Fibroblast of lung (primary cell): ENCODE results near the gene KIAA1217. TPM values are rescaled to one million over a fixed set of nuclear protein-coding genes. Genes with fewer than 3 reads are reported as not detected.

Source experiments
- DNase-seq, 2 donors: peaks; one replicate each; pipeline versions ENCODE4 v3.0.0 to v3.0.0-alpha.2; 2010; ENCODE audit warnings: low read depth in 2 of 2
- H2AFZ ChIP-seq: 2 replicates; pipeline ENCODE4 v1.5.1; 2012; ENCODE audit warnings: low read length, control low read depth, inconsistent platforms
- H3K27ac ChIP-seq: 2 replicates; pipeline ENCODE4 v1.5.1; 2011; ENCODE audit warnings: low read length, control low read depth; ENCODE audit not compliant: insufficient read depth
- H3K27me3 ChIP-seq: 2 replicates; pipeline ENCODE4 v1.5.1; 2011; ENCODE audit warnings: mild to moderate bottlenecking, low read length; ENCODE audit not compliant: control insufficient read depth, insufficient read depth
- H3K36me3 ChIP-seq: 2 replicates; pipeline ENCODE4 v1.5.1; 2011; ENCODE audit warnings: low read length; ENCODE audit not compliant: control insufficient read depth, insufficient read depth
- H3K4me1 ChIP-seq: 2 replicates; pipeline ENCODE4 v1.5.1; 2011; ENCODE audit warnings: low read length; ENCODE audit not compliant: control insufficient read depth, insufficient read depth; ENCODE audit errors: extremely low read depth
- H3K4me2 ChIP-seq: 2 replicates; pipeline ENCODE4 v1.5.1; 2011; ENCODE audit warnings: low read length, control low read depth; ENCODE audit not compliant: insufficient read depth; ENCODE audit errors: extremely low read depth
- H3K4me3 ChIP-seq, 4 experiments: fragments of 200-600 bp in 1 of 4; sonication (generic) in 1 of 4; replicated peaks in 1 of 4; 2 replicates each; pipeline ENCODE4 v1.5.1; 2011 to 2016; ENCODE audit warnings: low read length in 4 of 4, low read depth in 3 of 4, mild to moderate bottlenecking in 3 of 4, control low read depth in 2 of 4, inconsistent platforms in 1 of 4, mixed read lengths in 1 of 4; ENCODE audit not compliant: insufficient read depth in 1 of 4; ENCODE audit errors: control extremely low read depth in 1 of 4
- H3K79me2 ChIP-seq: 2 replicates; pipeline ENCODE4 v1.5.1; 2012; ENCODE audit warnings: mild to moderate bottlenecking, low read length, inconsistent platforms; ENCODE audit not compliant: control insufficient read depth, insufficient read depth
- H3K9ac ChIP-seq: 2 replicates; pipeline ENCODE4 v1.5.1; 2011; ENCODE audit warnings: mild to moderate bottlenecking, low read length, control low read depth; ENCODE audit not compliant: insufficient read depth
- H3K9me3 ChIP-seq: 2 replicates; pipeline ENCODE4 v1.5.1; 2012; ENCODE audit warnings: low read depth, low read length; ENCODE audit not compliant: control insufficient read depth, insufficient read depth
- H4K20me1 ChIP-seq: 2 replicates; pipeline ENCODE4 v1.5.1; 2011; ENCODE audit warnings: low read length; ENCODE audit not compliant: control insufficient read depth, insufficient read depth; ENCODE audit errors: extremely low read depth
- EZH2 ChIP-seq: IDR thresholded peaks from 2 replicates; pipeline ENCODE4 v1.5.1; 2012; ENCODE audit warnings: low read length, control low read depth, mild to moderate bottlenecking; ENCODE audit errors: missing control alignments
- polyA plus RNA-seq, 2 donors: library from polyadenylated mRNA; depleted of rRNA in 1 of 2; stranded (reverse) in 1 of 2; unstranded in 1 of 2; fragments of >200 nt; gene quantifications; 2 replicates each; pipeline ENCODE4 v1.2.1, GENCODE V29; 2011 to 2012; ENCODE audit warnings: missing spikeins in 1 of 2
- total RNA-seq: library from RNA; depleted of rRNA; stranded (reverse); fragments of >200 nt; gene quantifications from 2 replicates; pipeline ENCODE4 v1.2.1, GENCODE V29; 2014
- TF ChIP-seq, protein P1 (sequence below), 2 donors: IDR thresholded peaks in 1 of 2; conservative IDR thresholded peaks in 1 of 2; 1 replicate in 1 of 2; 2 replicates in 1 of 2; pipeline ENCODE4 v1.5.1; 2011 to 2012; ENCODE audit warnings: low read length in 2 of 2, control low read depth in 1 of 2, inconsistent platforms in 1 of 2, low read depth in 1 of 2, mild to moderate bottlenecking in 1 of 2

The KIAA1217 gene
- total and polyA plus RNA-seq, 2 donors (not counting 1 experiment from before 2014, with no cell fraction given) = 0.92 to 1.5 TPM

DNA sequence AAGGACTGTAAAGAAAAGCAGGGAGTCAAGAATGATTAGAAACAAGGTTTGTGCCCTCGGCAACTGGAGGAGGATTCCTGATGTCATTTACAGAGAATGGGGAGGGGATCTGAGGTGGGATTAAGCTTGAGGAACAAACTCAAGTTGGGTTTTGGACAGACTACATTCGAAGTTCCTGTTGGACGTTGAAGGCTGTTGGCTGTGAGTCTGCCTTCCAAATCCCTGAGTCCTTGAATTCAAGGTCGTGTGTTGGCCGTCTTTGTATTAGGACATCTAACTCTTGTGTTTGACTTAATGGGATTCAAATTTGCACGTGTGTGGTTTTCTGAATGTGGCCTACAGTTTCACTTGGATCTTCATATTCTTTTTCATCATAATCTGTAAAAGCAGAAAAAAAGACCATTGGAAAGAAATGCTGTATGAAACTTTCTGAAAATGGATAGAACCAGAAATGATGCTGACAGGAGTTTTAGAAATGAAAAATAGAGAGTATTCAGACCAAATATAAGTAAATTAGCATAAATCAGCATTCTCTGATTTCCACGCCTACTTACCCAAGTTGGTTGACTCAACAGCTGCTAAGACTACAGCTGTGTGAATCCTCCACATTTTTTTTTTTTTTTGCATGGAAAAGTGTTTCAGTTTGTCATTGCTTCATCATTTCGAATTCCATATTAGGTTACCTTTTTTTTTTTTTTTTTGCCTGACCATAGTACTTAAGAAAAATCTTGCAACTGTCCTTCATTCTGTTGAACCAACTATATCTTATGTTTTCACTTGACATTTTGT, 94.8 kb downstream of the KIAA1217 start:
- Histone ChIP-seq H3K4me3 (no peak overlapping the region), H3K27me3 (no peaks in the 10 kb centered on the region), H3K4me2 (no peak overlapping the region), H3K4me1 (no peaks in the 10 kb centered on the region), H3K9ac (no peak overlapping the region), H3K9me3 (no peaks in the 10 kb centered on the region), H2AFZ (no peak overlapping the region), H4K20me1 (no peaks in the 10 kb centered on the region), H3K79me2 (no peaks in the 10 kb centered on the region), H3K27ac (no peak overlapping the region), H3K36me3 (no peaks in the 10 kb centered on the region)
- no peak for TF ChIP-seq EZH2
- TF ChIP-seq, protein P1, sequence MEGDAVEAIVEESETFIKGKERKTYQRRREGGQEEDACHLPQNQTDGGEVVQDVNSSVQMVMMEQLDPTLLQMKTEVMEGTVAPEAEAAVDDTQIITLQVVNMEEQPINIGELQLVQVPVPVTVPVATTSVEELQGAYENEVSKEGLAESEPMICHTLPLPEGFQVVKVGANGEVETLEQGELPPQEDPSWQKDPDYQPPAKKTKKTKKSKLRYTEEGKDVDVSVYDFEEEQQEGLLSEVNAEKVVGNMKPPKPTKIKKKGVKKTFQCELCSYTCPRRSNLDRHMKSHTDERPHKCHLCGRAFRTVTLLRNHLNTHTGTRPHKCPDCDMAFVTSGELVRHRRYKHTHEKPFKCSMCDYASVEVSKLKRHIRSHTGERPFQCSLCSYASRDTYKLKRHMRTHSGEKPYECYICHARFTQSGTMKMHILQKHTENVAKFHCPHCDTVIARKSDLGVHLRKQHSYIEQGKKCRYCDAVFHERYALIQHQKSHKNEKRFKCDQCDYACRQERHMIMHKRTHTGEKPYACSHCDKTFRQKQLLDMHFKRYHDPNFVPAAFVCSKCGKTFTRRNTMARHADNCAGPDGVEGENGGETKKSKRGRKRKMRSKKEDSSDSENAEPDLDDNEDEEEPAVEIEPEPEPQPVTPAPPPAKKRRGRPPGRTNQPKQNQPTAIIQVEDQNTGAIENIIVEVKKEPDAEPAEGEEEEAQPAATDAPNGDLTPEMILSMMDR (conservative IDR thresholded peaks at IDR 0.05 in 1 of 2, IDR thresholded peaks at IDR 0.05 in 1 of 2; ENCODE audit: low read depth in 1 of 2, low read length in 2 of 2) = no peak
- peak in 1 of 2 donors; percentile 53 for DNase-seq

DNA sequence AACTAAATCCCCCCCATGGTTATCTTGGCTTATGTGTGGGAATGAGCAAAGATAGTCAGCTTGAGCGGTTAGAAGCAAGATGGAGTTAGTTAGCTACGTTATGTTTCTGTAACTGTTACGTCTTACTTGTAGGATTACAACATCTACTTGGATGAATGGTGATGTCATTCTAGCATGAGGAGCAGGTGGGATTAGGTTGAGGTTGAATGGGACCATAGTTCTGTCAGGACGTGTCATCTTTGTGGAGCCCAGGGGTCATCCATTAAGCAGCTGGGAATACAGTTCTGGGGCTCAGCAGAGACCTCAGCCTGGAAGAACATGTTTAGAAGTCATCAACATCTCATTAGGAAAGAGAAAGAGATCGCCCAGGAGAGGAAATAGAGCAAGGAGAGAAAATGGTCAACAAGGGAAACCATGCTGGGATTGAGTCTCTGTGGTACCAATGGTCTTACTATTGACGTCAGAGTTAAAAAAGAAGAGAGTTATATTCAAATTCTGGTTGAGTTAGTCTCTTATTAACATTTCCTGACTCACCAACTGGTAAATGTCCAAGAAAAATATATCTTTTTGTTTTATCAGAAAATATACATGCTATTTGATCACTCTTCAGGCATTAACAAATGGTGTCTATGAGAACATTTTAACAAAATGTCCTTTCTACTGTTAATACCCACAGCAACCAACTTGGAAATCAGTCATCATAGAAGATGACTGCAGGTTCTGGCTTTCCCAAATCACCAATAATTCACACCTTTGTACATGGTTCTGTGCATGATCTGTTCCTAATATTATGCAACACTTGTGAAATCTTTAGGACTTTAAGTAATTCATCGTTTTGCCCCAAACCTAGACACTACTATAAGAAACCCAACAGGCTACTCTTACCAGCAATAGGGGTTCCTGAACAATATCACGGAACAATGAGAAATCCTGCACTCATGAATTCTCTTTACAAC, 96.9 kb downstream of the KIAA1217 start:
- Histone ChIP-seq H3K4me1 (no peaks in the 10 kb centered on the region), H3K4me3 (no peak overlapping the region), H3K27me3 (no peaks in the 10 kb centered on the region), H4K20me1 (no peaks in the 10 kb centered on the region), H2AFZ (no peak overlapping the region), H3K9ac (no peak overlapping the region), H3K79me2 (no peaks in the 10 kb centered on the region), H3K4me2 (no peak overlapping the region), H3K27ac (no peak overlapping the region), H3K36me3 (no peaks in the 10 kb centered on the region), H3K9me3 (no peaks in the 10 kb centered on the region)
- peak; percentile 59 to 80 for DNase-seq
- no peak for TF ChIP-seq EZH2
- TF ChIP-seq, protein P1 (conservative IDR thresholded peaks at IDR 0.05 in 1 of 2, IDR thresholded peaks at IDR 0.05 in 1 of 2; ENCODE audit: low read depth in 1 of 2, low read length in 2 of 2) = no peak

DNA sequence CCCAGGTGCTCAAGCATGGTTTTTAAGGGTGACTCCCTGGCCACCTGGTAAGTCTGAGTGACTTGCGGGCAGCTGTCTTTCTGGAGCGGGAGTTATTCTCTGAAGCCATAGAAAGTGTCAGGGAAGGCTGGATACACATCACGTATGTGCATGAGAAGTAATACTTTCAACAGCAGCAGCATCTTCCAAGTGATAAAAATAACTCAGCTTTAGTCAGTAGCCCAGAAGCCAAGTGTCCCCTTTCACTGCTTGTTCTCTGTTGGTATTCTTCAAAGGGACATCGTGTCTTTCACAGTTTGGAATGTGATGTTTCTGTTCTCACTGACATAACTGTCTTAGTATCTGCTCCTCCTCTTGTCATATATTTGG, 97.6 kb downstream of the KIAA1217 start:
- no peaks in the 10 kb centered on the region for H3K9me3 ChIP-seq
- no peak overlapping the region for H3K4me3 ChIP-seq
- no peaks in the 10 kb centered on the region for H3K36me3 ChIP-seq
- H4K20me1 ChIP-seq = no peaks in the 10 kb centered on the region
- H3K27ac ChIP-seq = no peak overlapping the region
- no peak overlapping the region for H3K4me2 ChIP-seq
- TF ChIP-seq, protein P1 (conservative IDR thresholded peaks at IDR 0.05 in 1 of 2, IDR thresholded peaks at IDR 0.05 in 1 of 2; ENCODE audit: low read depth in 1 of 2, low read length in 2 of 2) = no peak
- TF ChIP-seq EZH2 = no peak
- no peaks in the 10 kb centered on the region for H3K4me1 ChIP-seq
- no peak overlapping the region for H3K9ac ChIP-seq
- peak in 1 of 2 donors; percentile 18 for DNase-seq
- H2AFZ ChIP-seq = no peak overlapping the region
- no peaks in the 10 kb centered on the region for H3K79me2 ChIP-seq
- H3K27me3 ChIP-seq = no peaks in the 10 kb centered on the region
